IPS DF 6.9 (cell line): ENCODE data around the gene NR4A3.
"Not testable (repeated sequence)": the region's sequence is repeated elsewhere in the genome, so short reads cannot be mapped to it uniquely, and the experiment has no call there.

Experiments used
- DNase-seq: peaks from one replicate; pipeline ENCODE4 v3.0.0-alpha.2; 2013; ENCODE audit warnings: low read depth, low spot score
- H3K27ac ChIP-seq: one replicate; pipeline ENCODE4 v1.5.1; 2013; ENCODE audit warnings: low read length, control low read depth
- H3K27me3 ChIP-seq: 2 replicates; pipeline ENCODE4 v1.6.1; 2013; ENCODE audit warnings: mild to moderate bottlenecking, low read length; ENCODE audit not compliant: control insufficient read depth, insufficient read depth
- H3K36me3 ChIP-seq: 2 replicates; pipeline ENCODE4 v1.6.1; 2013; ENCODE audit warnings: low read length; ENCODE audit not compliant: control insufficient read depth, insufficient read depth
- H3K4me1 ChIP-seq: 2 replicates; pipeline ENCODE4 v1.6.1; 2013; ENCODE audit warnings: low read length; ENCODE audit not compliant: control insufficient read depth, insufficient read depth
- H3K4me3 ChIP-seq: 2 replicates; pipeline ENCODE4 v1.5.1; 2013; ENCODE audit warnings: mild to moderate bottlenecking, low read length
- H3K9me3 ChIP-seq: 2 replicates; pipeline ENCODE4 v1.6.1; 2013; ENCODE audit warnings: low read length, inconsistent platforms; ENCODE audit not compliant: control insufficient read depth, insufficient read depth
- WGBS: extraction: QIAGEN DNeasy Blood & Tissue Kit; methylation state at CpG from one replicate; pipeline ENCODE4 v1.1.7; 2013; ENCODE audit warnings: mixed read lengths, missing lambda C conversion rate; ENCODE audit not compliant: insufficient read length, insufficient coverage; 5-methylcytosine and 5-hydroxymethylcytosine counted together

The NR4A3 gene

DNA sequence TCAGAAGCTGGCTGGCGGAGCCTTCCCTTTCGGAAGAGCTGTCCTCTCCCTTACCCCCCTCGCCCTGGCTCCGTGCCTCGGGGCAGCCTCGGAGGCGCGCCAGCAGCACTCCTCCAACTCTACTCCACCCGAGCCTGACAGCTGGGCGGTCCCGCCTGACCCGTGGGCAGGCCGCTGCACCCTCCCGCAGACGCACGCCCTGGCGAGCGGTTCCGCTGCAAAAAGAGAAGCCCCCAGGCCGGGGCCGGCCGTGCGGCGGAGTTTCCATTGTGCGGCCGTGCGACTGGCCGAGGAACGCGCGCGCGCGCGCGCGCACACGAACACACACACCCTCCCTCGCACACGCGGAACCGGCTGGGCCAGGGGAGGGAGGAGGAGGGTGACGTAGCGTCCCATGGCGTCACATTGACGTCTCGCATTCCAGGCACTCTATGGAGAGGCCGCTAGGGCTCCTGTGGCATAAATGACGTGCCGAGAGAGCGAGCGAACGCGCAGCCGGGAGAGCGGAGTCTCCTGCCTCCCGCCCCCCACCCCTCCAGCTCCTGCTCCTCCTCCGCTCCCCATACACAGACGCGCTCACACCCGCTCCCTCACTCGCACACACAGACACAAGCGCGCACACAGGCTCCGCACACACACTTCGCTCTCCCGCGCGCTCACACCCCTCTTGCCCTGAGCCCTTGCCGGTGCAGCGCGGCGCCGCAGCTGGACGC is at the start of gene NR4A3:
Gene NR4A3 (plus strand): TSS at position 490 of the 713 bp plus-strand sequence. CDS start 6,158 bp downstream, outside the sequence.
- Histone ChIP-seq H3K27me3 (peaks cover 44% of the 10 kb centered on the region), H3K36me3 (no peaks in the 10 kb centered on the region), H3K27ac (no peak within 1 kb of the TSS), H3K4me1 (peaks cover 4% of the 10 kb centered on the region; the same call in 1 of the 2 replicates), H3K4me3 (peak within 1 kb of the TSS; percentile 79), H3K9me3 (no peaks in the 10 kb centered on the region)
- WGBS = no CpG with 5 or more reads among the region's 75 CpGs
- DNase-seq = no peak

GRCh38 chr9:99773468-99774138 is 48.1 kb upstream of the NR4A3 start:
- H3K9me3 ChIP-seq = no peaks in the 10 kb centered on the region
- H3K27ac ChIP-seq = no peak overlapping the region
- no peaks in the 10 kb centered on the region for H3K36me3 ChIP-seq
- WGBS = no CpG with 5 or more reads among the region's 2 CpGs
- no peaks in the 10 kb centered on the region for H3K4me1 ChIP-seq
- no peaks in the 10 kb centered on the region for H3K27me3 ChIP-seq
- no peak for DNase-seq
- H3K4me3 ChIP-seq = no peak overlapping the region

GRCh38 chr9:99778308-99778707 is 43.4 kb upstream of the NR4A3 start:
- 100% methylated on average over 1 of the region's 2 CpGs for WGBS
- DNase-seq = no peak

DNA sequence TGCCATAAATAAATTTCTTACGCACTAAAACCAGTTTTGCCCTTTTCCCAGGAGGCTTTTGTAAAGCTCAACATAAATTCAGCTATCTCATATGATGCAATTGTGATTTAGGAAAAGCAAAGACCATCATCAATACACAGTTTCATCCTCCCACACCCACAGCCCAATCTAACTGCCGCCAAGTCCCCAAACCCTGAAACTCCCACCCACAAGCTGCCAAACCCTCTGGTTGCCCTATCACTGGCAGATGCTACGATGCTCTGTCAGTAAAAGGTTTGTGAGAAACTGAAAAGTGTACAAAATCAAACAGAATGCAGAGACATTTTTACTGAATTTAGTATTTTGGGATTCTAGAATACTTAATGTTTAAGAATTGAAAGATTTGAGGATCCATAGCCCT is 42.8 kb upstream of the NR4A3 start:
- no CpG with 5 or more reads among the region's 3 CpGs for WGBS
- no peaks in the 10 kb centered on the region for H3K27me3 ChIP-seq

More at GRCh38 chr9:99778308-99778707, 43.4 kb upstream of the NR4A3 start:
- Histone ChIP-seq H3K9me3 (no peaks in the 10 kb centered on the region), H3K4me3 (no peak overlapping the region), H3K4me1 (no peaks in the 10 kb centered on the region), H3K27ac (no peak overlapping the region), H3K27me3 (no peaks in the 10 kb centered on the region), H3K36me3 (no peaks in the 10 kb centered on the region)

DNA sequence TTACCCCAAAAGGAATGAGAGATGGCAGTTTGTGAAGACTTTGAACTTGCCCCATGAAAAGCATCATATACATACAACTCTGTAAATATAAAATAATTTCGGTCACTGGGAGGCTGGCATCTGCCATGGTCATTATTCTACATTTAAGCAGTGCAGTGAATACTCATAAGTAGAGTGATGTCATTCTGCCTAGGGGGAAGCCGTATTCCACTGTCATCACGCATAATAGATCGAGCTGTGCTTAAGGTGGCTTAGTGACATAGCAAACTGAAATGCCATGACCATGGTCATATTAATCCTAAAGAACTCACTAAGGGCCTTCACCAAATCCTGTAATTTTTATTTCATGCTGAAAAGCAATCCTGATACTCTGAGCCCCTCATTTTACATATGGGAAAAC is 42.4 kb upstream of the NR4A3 start:
- Histone ChIP-seq H3K4me3 (no peak overlapping the region), H3K4me1 (no peaks in the 10 kb centered on the region), H3K27ac (no peak overlapping the region), H3K36me3 (no peaks in the 10 kb centered on the region), H3K27me3 (no peaks in the 10 kb centered on the region), H3K9me3 (no peaks in the 10 kb centered on the region)
- WGBS = no CpG with 5 or more reads among the region's 4 CpGs
- no peak for DNase-seq

More for the DNA sequence above, 42.8 kb upstream of the NR4A3 start:
- Histone ChIP-seq H3K36me3 (no peaks in the 10 kb centered on the region), H3K4me1 (no peaks in the 10 kb centered on the region), H3K4me3 (no peak overlapping the region), H3K9me3 (no peaks in the 10 kb centered on the region), H3K27ac (no peak overlapping the region)
- DNase-seq = no peak

GRCh38 chr9:99782349-99782748 is 39.3 kb upstream of the NR4A3 start:
- no CpG with 5 or more reads among the region's 5 CpGs for WGBS
- DNase-seq = not testable (repeated sequence)

DNA sequence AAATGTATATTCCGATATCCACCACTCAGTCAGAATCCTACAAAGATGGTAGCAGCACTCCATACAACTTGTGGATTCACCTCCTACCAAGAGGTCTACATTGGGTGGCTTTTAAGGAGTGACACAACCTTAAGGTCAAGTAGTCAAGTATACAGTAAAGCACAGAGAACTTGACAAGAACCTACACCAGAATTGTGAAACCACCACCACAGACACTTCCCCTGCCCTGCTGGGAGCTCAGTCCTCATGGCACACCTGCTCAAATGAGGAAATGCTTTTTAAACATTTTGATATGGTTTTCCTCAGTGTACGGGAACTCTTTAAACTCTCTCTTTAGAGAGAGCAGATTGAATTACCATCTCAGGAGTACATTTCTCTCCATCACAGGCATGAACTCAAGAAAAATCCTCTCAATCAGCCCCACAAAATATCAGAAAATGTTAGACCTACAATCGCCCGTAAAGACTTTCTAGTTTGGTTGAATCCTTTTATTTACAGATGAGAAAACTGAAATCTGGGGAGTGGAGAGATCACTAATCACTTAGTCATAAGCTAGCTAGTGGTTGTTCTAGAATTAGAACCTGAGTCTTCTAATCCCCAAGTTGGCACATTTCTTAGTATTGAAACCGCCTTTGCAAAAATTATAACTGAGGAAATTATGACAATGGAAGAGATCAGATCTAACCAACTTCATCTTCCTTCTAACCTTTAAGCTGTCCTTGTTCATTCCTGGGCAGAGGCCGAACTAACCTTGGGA is 38.5 kb upstream of the NR4A3 start:
- DNase-seq = no peak
- no peak overlapping the region for H3K4me3 ChIP-seq
- no CpG with 5 or more reads among the region's 6 CpGs for WGBS
- no peak overlapping the region for H3K27ac ChIP-seq
- H3K4me1 ChIP-seq = peaks cover 3% of the 10 kb centered on the region; the same call in 1 of the 2 replicates
- no peaks in the 10 kb centered on the region for H3K36me3 ChIP-seq
- H3K27me3 ChIP-seq = no peaks in the 10 kb centered on the region
- no peaks in the 10 kb centered on the region for H3K9me3 ChIP-seq

More at GRCh38 chr9:99782349-99782748, 39.3 kb upstream of the NR4A3 start:
- H3K36me3 ChIP-seq, H3K9me3 ChIP-seq, H3K4me3 ChIP-seq, H3K27ac ChIP-seq, H3K4me1 ChIP-seq, H3K27me3 ChIP-seq: not testable (repeated sequence)

DNA sequence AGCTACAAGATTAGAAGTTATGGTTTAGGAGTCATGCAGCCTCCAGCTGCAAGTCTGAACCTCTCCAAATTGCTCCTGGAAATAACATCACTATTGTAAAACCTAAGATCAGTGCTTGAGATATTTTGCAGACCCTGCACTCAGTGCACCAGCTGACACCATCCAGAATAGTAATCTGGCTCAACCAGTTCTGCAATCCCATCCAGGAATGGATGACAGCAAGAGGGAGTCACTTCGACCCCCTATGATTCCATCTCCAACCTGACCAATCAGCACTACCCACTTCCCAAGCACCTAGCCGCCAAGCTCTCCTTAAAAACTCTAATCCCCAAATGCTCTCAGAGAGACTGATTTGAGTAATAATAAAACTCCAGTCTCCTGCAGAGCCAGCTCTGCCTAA is 37.9 kb upstream of the NR4A3 start:
- H3K4me1 ChIP-seq = peaks cover 3% of the 10 kb centered on the region; the same call in 1 of the 2 replicates
- H3K27ac ChIP-seq = no peak overlapping the region
- no peak for DNase-seq
- no peak overlapping the region for H3K4me3 ChIP-seq
- H3K27me3 ChIP-seq = no peaks in the 10 kb centered on the region
- no CpG with 5 or more reads among the region's 2 CpGs for WGBS
- no peaks in the 10 kb centered on the region for H3K36me3 ChIP-seq
- H3K9me3 ChIP-seq = no peaks in the 10 kb centered on the region

DNA sequence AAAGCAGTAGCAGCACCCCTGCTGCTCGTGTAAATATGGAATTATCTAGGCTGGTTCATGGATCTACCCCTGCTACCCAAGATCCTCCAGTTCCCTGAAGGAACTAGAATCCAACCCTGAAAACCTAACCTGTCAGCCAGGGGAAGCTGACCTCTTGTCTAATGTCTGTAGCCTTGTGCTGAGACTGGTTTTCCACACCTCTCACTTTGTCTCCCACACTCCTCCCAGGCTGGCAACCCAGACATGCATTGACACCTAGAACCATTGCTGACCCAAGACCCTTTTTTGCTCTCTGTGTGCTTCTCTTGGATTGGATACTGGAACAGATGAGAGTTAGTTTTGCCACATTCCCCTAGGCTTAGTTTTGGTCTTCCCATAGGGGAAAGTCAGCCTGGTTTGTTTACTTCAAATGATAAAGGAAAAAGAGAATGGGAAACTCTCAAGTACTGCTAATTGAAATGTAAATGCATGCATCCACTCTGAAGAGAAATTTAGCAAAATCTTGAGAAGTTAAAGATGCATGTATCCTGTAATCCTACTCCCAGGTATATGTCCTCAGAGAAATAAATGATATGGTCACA is 36.6 kb upstream of the NR4A3 start:
- DNase-seq = no peak
- no CpG with 5 or more reads among the region's 1 CpG for WGBS
- H3K27ac ChIP-seq = no peak overlapping the region
- H3K9me3 ChIP-seq = no peaks in the 10 kb centered on the region
- no peak overlapping the region for H3K4me3 ChIP-seq
- peaks cover 3% of the 10 kb centered on the region; the same call in 1 of the 2 replicates for H3K4me1 ChIP-seq
- H3K36me3 ChIP-seq = no peaks in the 10 kb centered on the region
- H3K27me3 ChIP-seq = no peaks in the 10 kb centered on the region

GRCh38 chr9:99787556-99787955 is 34.1 kb upstream of the NR4A3 start:
- Histone ChIP-seq H3K27me3 (no peaks in the 10 kb centered on the region), H3K36me3 (no peaks in the 10 kb centered on the region), H3K4me3 (no peak overlapping the region), H3K4me1 (peaks cover 3% of the 10 kb centered on the region; the same call in 1 of the 2 replicates), H3K9me3 (no peaks in the 10 kb centered on the region), H3K27ac (no peak overlapping the region)
- DNase-seq = no peak
